A673 (cell line): ENCODE data around the gene KCNMA1. TPM values are rescaled to one million over a fixed set of nuclear protein-coding genes. Genes with fewer than 3 reads are reported as not detected.

ENCODE experiments used
- BruUV-seq: library from RNA; stranded (reverse); fragments of 400-500 nt; replicated peaks from 2 replicates; lab custom pipeline; 2021; lab: Mats Ljungman, UMichigan
- CTCF ChIA-PET: fragments of 300-600 bp; sonication (Branson Sonifier 250); formaldehyde crosslinking; loops from one replicate; lab custom pipeline; 2022; ENCODE audit warnings: antibody characterized with exemption; lab: Charles Lee
- POLR2A ChIA-PET: fragments of 300-600 bp; sonication (Branson Sonifier 250); formaldehyde crosslinking; loops from one replicate; lab custom pipeline; 2022; ENCODE audit warnings: antibody characterized with exemption; ENCODE audit not compliant: low non-redundant PET; lab: Charles Lee
- DNase-seq: peaks from one replicate; pipeline ENCODE4 v3.0.0-alpha.2; 2015; ENCODE audit warnings: low spot score
- H3K27ac ChIP-seq: fragments of 200-600 bp; sonication (generic); 2 replicates; pipeline ENCODE4 v1.5.1; 2016; ENCODE audit warnings: mixed run types, low read depth, mild to moderate bottlenecking, mixed read lengths, antibody characterized with exemption, low read length; ENCODE audit not compliant: poor library complexity, severe bottlenecking
- H3K27me3 ChIP-seq: fragments of 200-600 bp; sonication (generic); replicated peaks from 2 replicates; pipeline ENCODE4 v1.6.1; 2017; ENCODE audit warnings: mixed run types, low read depth, mild to moderate bottlenecking, mixed read lengths, antibody characterized with exemption, low read length; ENCODE audit not compliant: insufficient read depth, poor library complexity
- H3K36me3 ChIP-seq: fragments of 200-600 bp; sonication (generic); 2 replicates; pipeline ENCODE4 v1.6.1; 2016; ENCODE audit warnings: mixed run types, mild to moderate bottlenecking, mixed read lengths, antibody characterized with exemption, low read length; ENCODE audit not compliant: insufficient read depth, poor library complexity, severe bottlenecking
- H3K4me1 ChIP-seq: fragments of 200-600 bp; sonication (generic); 2 replicates; pipeline ENCODE4 v1.6.1; 2017; ENCODE audit warnings: mixed run types, mild to moderate bottlenecking, mixed read lengths, antibody characterized with exemption, low read length; ENCODE audit not compliant: insufficient read depth, poor library complexity, severe bottlenecking
- H3K4me3 ChIP-seq: fragments of 200-600 bp; sonication (generic); 2 replicates; pipeline ENCODE4 v1.5.1; 2016; ENCODE audit warnings: low read depth, mixed run types, mild to moderate bottlenecking, mixed read lengths, low read length; ENCODE audit not compliant: poor library complexity, severe bottlenecking
- H3K9me3 ChIP-seq: fragments of 200-600 bp; sonication (generic); 2 replicates; pipeline ENCODE4 v1.6.1; 2016; ENCODE audit warnings: mixed run types, low read depth, mild to moderate bottlenecking, mixed read lengths, antibody characterized with exemption, low read length; ENCODE audit not compliant: poor library complexity, severe bottlenecking
- EZH2 ChIP-seq: fragments of 200-600 bp; sonication (generic); IDR thresholded peaks from 2 replicates; pipeline ENCODE4 v1.6.1; 2017; ENCODE audit warnings: borderline replicate concordance, low read depth, mild to moderate bottlenecking, mixed read lengths, antibody characterized with exemption, low read length; ENCODE audit not compliant: poor library complexity, severe bottlenecking
- intact Hi-C: fragments of 100-400 bp; cut with micrococcal nuclease; formaldehyde crosslinking; loops from one replicate; pipeline ENCODE4 v1.10.0; 2022; ENCODE audit not compliant: unreplicated experiment
- total RNA-seq: library from RNA; stranded (reverse); gene quantifications from 2 replicates; pipeline ENCODE4 v1.2.3, GENCODE V29; 2021
- TF ChIP-seq, protein P1 (sequence below): fragments of 300-800, 200-600 bp; sonication (generic); conservative IDR thresholded peaks from 2 replicates; pipeline ENCODE4 v1.5.1; 2017; ENCODE audit warnings: low read depth, mild to moderate bottlenecking, antibody characterized with exemption, low read length, moderate library complexity, mixed read lengths

The KCNMA1 gene
- total RNA-seq, 1 experiment from 2014 or later = 0.84 TPM

DNA sequence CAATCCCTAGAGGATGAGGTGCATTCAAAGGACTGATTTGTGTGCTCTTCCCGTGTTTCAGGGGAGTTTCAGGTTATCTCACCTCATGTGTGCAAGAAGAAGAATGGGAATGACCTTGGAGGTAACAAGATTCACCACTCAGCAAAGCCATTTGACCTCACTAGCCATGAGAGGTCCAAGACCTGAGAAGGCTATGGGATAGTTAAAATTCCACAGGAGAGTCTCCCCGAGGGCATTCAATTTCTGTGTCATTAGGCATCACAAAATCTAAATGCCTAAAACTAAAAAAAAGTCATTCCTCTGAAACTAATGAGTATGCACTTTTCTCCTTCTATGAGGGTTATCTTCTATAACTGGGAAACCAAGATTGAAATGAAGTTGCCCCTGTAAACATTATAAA lies 433.4 kb downstream of the KCNMA1 start:
- Histone ChIP-seq H3K36me3 (no peaks in the 10 kb centered on the region), H3K27ac (no peak overlapping the region), H3K4me1 (no peaks in the 10 kb centered on the region), H3K9me3 (no peaks in the 10 kb centered on the region), H3K4me3 (no peak overlapping the region), H3K27me3 (peaks cover 32% of the 10 kb centered on the region)
- CTCF ChIA-PET = no interaction called here
- intact Hi-C loops = no loop called here
- no peak for DNase-seq
- TF ChIP-seq EZH2 = no peak
- TF ChIP-seq, protein P1, sequence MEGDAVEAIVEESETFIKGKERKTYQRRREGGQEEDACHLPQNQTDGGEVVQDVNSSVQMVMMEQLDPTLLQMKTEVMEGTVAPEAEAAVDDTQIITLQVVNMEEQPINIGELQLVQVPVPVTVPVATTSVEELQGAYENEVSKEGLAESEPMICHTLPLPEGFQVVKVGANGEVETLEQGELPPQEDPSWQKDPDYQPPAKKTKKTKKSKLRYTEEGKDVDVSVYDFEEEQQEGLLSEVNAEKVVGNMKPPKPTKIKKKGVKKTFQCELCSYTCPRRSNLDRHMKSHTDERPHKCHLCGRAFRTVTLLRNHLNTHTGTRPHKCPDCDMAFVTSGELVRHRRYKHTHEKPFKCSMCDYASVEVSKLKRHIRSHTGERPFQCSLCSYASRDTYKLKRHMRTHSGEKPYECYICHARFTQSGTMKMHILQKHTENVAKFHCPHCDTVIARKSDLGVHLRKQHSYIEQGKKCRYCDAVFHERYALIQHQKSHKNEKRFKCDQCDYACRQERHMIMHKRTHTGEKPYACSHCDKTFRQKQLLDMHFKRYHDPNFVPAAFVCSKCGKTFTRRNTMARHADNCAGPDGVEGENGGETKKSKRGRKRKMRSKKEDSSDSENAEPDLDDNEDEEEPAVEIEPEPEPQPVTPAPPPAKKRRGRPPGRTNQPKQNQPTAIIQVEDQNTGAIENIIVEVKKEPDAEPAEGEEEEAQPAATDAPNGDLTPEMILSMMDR = no peak
- POLR2A ChIA-PET = no interaction called here
- no TSS peak for BruUV-seq

DNA sequence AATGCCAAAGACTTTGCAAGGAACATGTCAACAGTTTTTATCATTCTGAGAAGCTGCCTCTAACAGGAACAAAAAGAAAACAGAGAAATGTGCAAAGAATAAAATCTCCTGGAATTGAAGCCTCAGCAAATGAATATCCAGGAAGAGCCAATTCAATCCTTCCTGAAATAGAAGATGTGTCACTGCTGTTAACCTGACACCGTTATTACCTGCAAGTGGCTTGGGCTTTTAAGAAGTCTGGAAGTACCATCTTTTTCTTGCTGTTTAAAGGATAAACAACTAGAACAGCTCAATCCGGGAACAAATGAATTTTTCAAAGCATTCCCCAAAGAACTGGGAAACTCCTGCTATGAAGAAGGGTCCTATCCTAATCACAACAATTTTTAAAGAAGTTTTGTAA lies 434.8 kb downstream of the KCNMA1 start:
- no peaks in the 10 kb centered on the region for H3K36me3 ChIP-seq
- peaks cover 36% of the 10 kb centered on the region for H3K27me3 ChIP-seq
- no peak for TF ChIP-seq EZH2
- TF ChIP-seq, protein P1 = no peak
- intact Hi-C loops = no loop called here
- H3K9me3 ChIP-seq = no peaks in the 10 kb centered on the region
- CTCF ChIA-PET = no interaction called here
- BruUV-seq = no TSS peak
- no peaks in the 10 kb centered on the region for H3K4me1 ChIP-seq
- H3K4me3 ChIP-seq = no peak overlapping the region
- H3K27ac ChIP-seq = no peak overlapping the region
- DNase-seq = no peak
- POLR2A ChIA-PET = no interaction called here

- peaks cover 43% of the 10 kb centered on the region for H3K27me3 ChIP-seq
- POLR2A ChIA-PET = no interaction called here
- H3K4me3 ChIP-seq = no peak overlapping the region
- no peaks in the 10 kb centered on the region for H3K36me3 ChIP-seq
- intact Hi-C loops = no loop called here
- CTCF ChIA-PET = no interaction called here
- H3K27ac ChIP-seq = no peak overlapping the region
- no peaks in the 10 kb centered on the region for H3K4me1 ChIP-seq
- no peaks in the 10 kb centered on the region for H3K9me3 ChIP-seq
- no peak for TF ChIP-seq EZH2
- TF ChIP-seq, protein P1 = no peak
- no TSS peak for BruUV-seq
- no peak for DNase-seq
Observed at GRCh38 chr10:77201135-77202106, 436.2 kb downstream of the KCNMA1 start.
